ENCODE measurements around the gene SERPINA5.

Gene SERPINA5

DNA sequence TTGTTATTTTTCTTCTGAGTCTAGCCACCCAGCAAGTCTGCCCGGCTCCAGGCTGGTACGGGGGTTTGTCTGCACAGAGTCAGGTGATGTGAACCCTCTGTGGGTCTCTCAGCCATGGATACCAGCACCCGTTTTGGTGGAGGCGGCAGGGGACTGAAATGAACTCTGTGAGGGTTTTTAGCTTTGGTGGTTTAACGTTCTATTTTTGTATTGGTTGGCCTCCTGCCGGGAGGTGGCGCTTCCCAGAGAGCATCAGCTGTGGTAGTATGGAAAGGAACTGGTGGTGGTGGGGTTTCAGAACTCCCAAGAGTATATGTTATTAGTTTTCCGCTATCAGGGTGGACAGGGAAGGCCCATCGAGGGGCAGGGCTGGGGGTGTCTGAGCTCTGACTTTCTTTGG, 25.2 kb upstream of the SERPINA5 start:
- TF ChIP-seq, protein P1, sequence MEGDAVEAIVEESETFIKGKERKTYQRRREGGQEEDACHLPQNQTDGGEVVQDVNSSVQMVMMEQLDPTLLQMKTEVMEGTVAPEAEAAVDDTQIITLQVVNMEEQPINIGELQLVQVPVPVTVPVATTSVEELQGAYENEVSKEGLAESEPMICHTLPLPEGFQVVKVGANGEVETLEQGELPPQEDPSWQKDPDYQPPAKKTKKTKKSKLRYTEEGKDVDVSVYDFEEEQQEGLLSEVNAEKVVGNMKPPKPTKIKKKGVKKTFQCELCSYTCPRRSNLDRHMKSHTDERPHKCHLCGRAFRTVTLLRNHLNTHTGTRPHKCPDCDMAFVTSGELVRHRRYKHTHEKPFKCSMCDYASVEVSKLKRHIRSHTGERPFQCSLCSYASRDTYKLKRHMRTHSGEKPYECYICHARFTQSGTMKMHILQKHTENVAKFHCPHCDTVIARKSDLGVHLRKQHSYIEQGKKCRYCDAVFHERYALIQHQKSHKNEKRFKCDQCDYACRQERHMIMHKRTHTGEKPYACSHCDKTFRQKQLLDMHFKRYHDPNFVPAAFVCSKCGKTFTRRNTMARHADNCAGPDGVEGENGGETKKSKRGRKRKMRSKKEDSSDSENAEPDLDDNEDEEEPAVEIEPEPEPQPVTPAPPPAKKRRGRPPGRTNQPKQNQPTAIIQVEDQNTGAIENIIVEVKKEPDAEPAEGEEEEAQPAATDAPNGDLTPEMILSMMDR (IDR thresholded peaks at IDR 0.05; ENCODE audit: control insufficient read depth, insufficient read depth, low read depth, low read length, missing control alignments): no peak

DNA sequence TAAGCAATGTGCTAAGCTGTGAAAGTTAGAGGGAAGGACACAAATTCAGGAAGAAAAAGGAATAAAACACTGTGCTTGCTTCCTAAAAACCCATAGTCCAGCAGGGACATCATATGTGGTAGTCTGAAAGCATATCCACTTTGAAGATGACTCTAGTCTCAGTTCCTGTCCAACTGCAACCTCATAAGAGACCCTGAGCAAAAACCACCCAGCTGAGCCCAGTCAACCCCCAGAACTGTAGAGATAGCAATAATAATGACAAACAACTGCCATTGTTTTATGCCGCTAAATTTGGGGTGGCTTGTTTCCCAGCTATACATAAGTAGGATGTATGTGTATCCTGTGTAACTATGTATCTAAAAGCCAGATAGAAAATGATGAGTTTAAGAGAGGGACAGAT, 23.9 kb upstream of the SERPINA5 start:
- no peak for DNase-seq (ENCODE audit: low read depth)
- H3K4me3 ChIP-seq (ENCODE audit: control insufficient read depth, low read depth, low read length): no peak overlapping the region
- TF ChIP-seq, protein P1 (IDR thresholded peaks at IDR 0.05; ENCODE audit: control insufficient read depth, insufficient read depth, low read depth, low read length, missing control alignments): no peak

More for the DNA sequence above, 25.2 kb upstream of the SERPINA5 start:
- no peak for DNase-seq (ENCODE audit: low read depth)
- no peak overlapping the region for H3K4me3 ChIP-seq (ENCODE audit: control insufficient read depth, low read depth, low read length)

DNA sequence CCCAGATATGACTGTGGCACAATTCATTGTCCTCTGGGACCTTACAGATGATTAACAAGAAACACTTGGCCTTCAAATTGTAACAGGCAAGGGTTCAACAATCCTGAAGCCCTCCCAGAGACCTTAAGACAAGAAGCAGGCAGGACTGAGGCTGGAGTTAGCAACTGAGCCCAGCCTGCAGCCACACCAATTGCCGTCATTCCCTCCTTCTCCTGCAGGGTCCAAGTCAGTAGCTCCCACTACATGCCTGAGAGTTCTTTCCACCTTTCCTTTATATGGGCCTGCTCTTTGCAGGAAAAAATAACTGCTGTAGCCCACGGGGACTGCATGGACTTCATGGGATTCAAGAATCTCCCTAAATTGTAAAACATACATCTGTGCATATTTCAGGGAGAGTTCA, 22.4 kb upstream of the SERPINA5 start:
- TF ChIP-seq, protein P1 (IDR thresholded peaks at IDR 0.05; ENCODE audit: control insufficient read depth, insufficient read depth, low read depth, low read length, missing control alignments): no peak
- DNase-seq (ENCODE audit: low read depth): no peak

DNA sequence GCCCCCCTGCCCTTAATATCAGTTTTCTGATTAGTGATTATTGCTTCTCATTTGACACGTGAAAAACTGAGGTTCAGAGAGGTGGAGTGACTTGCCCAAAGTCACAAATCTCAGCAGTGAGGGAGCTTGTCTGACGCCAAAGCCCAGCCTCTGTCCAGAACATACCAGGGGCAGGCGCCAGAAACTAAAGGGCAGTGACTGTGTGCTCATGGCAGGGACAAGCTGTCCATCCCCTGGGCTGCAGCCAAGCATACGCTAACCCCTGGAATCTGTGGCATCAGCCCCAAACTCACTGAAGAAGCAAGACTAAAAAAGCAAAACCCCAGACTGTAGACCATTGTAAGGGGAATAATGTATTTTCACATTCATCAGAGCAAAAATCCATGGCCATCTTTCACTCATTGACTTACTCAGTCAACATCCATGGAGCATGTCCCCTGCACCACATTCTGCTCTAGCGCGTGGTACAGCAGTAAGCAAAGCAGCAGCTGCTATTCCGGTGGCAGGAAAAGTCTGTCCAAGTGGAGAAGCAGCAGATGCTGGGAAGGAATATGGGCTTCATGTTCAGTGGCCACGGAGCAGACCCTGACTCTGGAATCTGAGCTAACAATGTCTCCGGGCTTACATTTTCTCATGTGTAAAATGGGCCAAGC, 21.5 kb upstream of the SERPINA5 start:
- H3K4me3 ChIP-seq (ENCODE audit: control insufficient read depth, low read depth, low read length): no peak overlapping the region
- no peak for DNase-seq (ENCODE audit: low read depth)
- TF ChIP-seq, protein P1 (IDR thresholded peaks at IDR 0.05; ENCODE audit: control insufficient read depth, insufficient read depth, low read depth, low read length, missing control alignments): no peak

More for the DNA sequence above, 22.4 kb upstream of the SERPINA5 start:
- no peak overlapping the region for H3K4me3 ChIP-seq (ENCODE audit: control insufficient read depth, low read depth, low read length)

DNA sequence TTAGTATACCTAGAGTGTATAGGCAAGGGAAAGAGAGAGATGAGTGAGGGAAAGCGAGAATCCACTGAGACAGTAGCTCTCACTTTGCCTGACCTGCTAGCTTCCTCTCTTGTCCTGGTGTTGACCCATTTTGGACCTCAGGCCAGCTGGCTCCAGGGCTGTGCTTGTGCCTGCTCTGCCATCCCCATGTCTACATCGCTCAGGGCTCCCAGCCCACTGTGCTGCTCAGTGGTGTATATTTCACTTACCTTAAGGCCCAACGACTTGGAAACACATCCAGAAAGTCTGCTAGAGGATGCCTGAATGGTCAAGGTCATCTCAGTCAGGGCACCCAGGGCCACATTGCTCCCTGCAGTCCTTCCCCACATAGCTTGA, 20.9 kb upstream of the SERPINA5 start:
- no peak overlapping the region for H3K4me3 ChIP-seq (ENCODE audit: control insufficient read depth, low read depth, low read length)
- TF ChIP-seq, protein P1 (IDR thresholded peaks at IDR 0.05; ENCODE audit: control insufficient read depth, insufficient read depth, low read depth, low read length, missing control alignments): no peak
- no peak for DNase-seq (ENCODE audit: low read depth)

DNA sequence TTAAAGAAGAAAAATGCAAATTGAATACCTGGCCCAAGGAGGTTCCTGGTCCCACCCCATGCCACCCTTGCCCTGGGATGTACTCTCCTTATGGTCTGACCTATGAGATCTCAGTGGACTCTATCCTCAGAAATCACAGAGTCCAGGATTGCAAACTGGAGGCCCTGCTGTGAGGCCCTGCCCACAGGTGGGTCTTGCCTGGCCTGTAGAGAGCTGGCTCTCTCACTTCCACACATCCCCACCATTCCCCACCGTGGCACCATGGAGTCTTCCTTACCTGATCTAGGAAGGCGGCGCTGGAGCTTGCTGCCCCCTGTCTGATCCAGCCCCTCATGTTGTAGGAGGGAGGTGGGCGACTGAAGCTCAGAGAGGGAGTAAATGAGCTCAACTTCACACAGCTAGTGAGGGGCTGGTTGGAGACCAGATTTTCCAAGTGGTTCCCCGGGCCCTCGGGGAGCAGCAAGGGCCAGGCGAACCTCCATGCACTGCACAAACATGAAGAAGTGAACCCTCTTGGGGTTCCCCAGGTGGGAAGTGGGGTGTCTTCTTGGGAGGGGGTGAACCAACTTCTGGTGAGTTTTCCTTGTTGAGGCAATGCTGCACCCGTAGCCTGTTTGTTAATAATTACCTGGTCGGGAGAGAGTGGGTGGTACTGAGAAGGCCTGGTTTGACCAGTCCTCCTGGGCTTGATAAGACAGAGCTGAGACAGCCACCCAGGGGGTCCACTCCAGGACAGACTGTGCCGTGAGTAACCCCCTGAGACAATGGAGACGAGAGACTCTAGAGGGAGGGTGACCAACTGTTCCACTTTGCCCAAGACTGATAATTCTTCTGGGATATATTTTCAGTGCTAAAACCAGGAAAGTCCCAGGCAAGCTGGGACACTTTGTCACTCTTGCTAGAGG, 20.2 kb upstream of the SERPINA5 start, which contains the start of gene SERPINA4:
Gene SERPINA4, plus strand, starts transcription at position 692 of the 905 bp plus-strand sequence. CDS start 2,041 bp downstream, outside the sequence.
- no peak within 1 kb of the TSS for H3K4me3 ChIP-seq (ENCODE audit: control insufficient read depth, low read depth, low read length)
- DNase-seq (ENCODE audit: low read depth): no peak
- TF ChIP-seq, protein P1 (IDR thresholded peaks at IDR 0.05; ENCODE audit: control insufficient read depth, insufficient read depth, low read depth, low read length, missing control alignments): no peak
